Stimulated activated CD4-positive, alpha-beta T cell treated with anti-CD3 and anti-CD28 coated beads, Interleukin-2, amount 100 ng/mL, for 24 hours (primary cell): ENCODE results near the gene LSG1.
A peak's percentile ranks its signal among the peaks of the same experiment; 100 is the strongest.

ENCODE experiments used
- DNase-seq, 2 donors: peaks; one replicate each; pipeline ENCODE4 v3.0.0-alpha.2; 2020

Gene LSG1

DNA sequence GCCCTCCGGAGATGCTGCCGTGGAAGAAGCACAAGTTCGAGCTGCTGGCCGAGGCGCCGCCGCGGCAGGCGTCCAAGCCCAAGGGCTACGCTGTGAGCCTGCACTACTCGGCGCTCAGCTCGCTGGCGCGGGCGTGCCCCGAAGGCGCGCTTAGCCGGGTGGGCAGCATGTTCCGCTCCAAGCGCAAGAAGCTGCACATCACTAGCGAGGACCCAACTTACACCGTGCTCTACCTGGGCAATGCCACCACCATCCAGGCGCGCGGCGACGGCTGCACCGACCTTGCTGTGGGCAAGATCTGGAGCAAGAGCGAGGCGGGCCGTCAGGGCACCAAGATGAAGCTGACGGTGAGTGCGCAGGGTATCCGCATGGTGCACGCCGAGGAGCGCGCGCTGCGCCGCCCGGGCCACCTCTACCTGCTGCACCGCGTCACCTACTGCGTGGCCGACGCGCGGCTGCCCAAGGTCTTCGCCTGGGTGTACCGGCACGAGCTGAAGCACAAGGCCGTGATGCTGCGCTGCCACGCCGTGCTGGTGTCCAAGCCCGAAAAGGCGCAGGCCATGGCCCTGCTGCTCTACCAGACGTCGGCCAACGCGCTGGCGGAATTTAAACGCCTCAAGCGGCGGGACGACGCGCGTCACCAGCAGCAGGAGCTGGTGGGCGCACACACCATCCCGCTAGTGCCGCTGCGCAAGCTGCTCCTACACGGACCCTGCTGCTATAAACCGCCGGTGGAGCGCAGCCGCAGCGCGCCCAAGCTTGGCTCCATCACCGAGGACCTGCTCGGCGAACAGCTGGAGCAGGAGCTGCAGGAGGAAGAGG, 15.0 kb upstream of the LSG1 start:
- DNase-seq: peak; percentile 33 to 40

DNA sequence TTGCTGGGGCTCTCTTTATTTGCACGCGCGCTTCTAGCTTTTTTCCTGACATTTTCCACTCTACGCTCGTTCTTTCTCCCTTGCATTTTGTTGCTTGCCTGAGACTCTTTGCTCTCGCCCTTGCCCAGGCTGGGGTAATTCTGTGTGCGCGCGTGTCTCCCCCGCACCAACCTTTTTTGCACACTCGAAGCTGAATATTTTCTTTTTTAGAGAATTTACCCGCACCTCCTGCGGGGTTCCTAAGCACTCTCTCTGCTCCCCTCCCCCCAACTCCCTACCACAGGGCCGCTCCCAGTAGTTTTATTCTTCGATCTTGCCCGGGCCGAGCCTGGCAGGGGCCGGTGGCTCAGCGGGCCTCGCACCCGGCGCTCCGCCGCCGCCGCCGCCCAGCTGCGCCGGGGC, 14.4 kb upstream of the LSG1 start:
- no peak for DNase-seq

DNA sequence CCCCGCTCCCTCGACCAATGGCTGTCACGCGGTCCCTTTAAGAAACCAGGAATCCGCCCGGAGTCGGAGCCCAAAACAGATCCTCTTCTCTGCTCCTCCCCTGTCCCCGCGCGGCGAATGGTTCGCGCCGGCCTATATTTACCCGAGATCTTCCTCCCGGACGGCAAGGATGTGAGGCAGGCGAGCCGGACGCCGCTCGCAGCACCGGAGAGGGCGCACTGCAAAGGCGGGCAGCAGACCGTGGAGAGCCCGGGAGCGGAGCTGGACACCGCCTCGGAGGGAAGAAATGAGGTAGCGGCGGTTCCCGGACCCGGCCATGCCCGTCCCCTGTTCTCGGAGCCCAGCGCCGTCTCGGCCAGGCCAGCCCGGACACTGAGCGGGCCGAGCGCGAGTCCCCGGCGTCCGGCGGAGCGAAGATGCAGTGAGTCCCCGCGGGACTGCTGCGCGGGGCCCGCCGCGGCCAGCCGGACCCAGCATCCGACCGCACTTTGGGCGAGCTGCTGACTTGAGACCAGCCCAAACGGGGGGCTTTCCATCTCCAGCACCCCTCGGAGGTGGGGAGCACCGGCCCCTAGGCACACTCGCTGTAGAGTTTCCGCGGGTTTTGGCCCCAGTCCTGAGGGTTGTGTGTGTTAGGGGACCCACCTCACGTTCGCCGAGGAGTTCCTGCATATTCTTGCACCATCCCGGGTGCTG, 13.9 kb upstream of the LSG1 start, which contains the start of gene FAM43A:
FAM43A (plus strand) TSS at position 166 of the 696 bp plus-strand sequence. CDS start 944 bp downstream, outside the sequence.
- DNase-seq: peak; percentile 81 to 86

DNA sequence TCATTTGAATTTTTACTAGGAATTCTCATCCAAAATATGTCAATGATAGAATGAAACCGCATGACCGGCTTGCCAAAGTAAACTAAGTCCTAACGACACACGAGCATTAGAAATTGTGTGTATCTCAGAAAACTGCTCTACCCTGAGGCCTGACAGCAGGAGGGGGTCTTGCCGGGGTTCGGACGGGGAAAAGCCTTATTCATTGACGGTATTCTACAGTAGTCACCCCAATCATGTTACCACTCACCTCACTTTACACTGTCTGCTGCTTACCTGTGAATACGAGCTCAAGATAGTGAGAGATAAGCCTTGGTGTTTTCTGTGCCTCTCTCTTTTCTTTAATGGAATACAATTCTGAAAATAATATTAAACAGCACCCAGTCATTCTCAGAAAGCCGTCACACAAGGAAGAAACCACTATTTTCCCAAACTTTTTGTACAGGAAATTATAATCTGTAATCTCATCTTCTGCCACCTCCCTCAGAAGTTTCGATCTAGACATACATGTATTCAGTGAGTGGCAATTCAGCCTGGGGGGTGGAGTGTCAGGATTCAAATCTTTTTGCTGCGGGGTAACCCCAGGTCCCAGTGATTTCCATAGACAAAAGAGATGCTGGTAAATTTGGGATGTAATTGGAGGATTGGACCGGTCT, 13.2 kb upstream of the LSG1 start:
- DNase-seq: no peak

DNA sequence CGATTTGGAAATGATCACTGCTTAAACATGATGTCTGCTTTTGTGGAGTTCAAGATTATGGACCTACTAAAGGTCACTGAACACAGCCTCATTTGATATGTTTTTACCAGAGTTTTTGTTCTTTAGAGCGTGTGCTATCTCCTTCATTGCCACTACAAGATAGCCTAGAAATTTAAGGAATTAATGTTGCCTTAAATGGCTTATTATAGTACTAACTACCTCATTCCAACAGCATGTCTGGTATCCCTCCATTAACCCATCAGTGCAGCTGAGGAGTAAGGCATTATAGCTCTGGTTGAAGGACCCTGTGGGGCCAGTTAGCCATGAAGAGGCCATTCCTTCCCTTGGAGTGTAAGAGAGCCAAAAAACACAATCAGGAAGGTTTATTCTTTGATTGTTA, 11.4 kb upstream of the LSG1 start:
- no peak for DNase-seq

DNA sequence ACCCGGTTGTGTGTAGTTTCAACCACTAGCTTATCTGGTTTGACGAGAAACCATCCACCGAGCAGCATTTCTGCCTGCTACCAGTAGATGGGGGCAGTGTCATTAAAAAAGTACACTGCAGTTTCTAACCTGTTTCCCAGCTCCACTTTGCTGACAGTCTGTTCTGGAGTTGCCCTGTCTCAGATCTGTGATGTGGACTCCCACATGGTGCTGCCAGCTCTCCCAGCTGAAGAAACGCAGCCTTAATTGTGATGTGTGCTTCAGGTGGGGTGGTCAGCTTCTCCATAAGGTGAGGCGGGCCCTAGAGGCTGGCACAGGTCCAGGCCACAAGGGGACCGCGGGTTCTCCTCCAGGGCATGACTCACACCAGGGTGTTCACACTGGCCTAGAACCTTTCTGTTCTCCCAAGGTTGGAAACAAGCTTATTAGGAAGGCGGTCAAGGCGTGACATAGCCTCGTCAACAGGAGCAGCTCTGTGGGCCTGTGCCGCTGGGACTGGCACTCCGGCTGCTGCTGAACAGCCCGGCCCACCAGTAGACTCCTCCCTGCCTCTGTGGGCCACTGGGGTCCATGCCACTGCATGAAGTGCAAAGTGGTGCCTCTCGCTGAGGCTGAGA, 10.8 kb upstream of the LSG1 start:
- DNase-seq: peak; percentile 70 to 72

DNA sequence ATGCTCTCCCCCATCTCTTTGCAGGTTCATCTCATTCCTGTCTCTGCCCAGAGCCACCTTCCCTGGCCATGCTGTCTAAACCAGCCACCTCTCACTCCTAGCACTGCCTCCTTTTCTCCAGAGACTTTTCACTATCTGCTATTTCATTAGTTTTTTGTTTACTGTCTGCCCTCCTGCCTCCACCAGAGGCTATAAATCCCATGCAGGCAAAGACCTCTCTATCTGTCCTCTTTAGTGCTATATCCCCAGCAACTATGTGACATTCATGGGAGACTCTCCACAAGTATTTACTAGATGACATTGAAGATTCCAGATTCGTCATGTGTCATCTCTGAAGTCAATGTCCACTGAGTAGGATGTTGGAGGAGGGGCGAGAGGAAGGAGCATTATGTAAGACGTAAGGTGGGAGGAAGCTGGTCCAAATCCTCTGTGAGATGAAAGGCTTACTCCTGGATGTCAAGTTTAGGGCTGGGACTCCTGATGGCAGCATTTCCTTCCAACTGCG, 10.2 kb upstream of the LSG1 start:
- DNase-seq: no peak

DNA sequence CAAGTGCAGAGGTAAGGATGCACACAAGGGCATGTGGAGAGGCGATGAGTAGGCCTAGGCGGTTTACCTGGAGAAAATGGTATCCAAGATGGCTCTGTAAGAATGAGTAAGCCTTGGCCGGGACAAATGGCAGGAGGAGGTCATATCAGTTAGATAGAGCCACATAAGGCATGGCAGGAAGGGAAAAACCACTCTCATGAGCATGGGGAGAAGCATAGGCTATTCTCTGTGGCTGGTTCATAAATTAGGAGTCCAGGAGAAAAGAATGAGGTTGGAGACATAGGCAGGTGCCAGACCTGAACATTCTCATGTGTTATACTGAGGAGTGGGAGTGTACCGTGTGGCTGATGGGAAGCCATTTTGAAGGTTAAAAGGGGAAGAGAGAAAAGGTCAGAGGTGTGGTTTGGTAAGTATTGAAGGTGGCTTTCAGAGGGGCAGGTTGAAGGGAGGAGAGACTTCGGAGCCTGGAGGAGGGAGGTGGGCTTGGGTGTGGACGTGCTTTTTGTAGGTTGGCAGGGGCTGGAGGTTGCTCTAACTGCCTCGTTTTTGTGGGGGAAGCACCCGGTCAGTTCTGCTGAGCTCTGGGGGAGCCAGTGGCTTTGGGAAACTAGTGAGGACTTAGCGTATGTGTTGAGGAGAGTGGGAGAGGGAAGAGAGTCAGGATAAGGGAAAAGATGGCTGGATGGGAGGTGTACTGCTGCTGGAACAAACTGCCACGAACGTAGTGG, 9.1 kb upstream of the LSG1 start:
- no peak for DNase-seq

DNA sequence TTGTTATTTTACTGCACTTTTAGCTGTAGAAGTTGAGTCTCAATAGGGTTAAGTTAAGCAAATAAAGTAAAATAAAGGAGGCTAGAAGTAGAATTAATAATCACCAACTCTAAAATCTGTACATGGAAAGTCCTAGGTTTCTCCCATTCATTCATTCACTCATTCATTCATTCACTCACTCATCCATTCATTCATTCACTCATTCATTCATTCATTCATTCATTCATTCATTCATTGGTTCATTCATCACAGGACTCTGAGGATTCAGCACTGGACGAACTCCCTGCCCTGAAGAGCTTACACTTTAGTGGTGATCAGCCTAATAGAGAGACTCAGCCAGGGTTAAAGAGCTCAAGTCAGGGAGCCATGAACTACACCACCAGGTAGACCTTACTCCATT, 4.5 kb upstream of the LSG1 start:
- no peak for DNase-seq

DNA sequence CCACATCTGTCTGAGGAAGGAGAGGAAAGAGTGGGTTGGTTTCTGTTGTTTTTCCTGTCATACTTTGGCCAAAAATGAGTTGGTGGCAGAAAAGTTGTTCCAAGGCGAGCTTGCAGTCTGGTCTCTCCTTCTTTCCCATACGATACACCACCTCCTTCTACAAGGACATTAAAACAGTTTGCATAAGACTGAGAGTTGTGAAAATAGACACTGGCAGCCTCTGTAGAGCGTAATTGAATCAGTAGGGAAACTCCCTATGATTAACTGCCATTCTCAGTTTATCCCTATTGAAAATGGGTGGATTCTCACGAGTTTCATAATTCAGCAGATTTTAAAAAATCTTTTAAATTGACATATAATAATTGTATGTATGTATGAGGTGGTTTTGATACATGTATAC, 3.7 kb upstream of the LSG1 start:
- no peak for DNase-seq

DNA sequence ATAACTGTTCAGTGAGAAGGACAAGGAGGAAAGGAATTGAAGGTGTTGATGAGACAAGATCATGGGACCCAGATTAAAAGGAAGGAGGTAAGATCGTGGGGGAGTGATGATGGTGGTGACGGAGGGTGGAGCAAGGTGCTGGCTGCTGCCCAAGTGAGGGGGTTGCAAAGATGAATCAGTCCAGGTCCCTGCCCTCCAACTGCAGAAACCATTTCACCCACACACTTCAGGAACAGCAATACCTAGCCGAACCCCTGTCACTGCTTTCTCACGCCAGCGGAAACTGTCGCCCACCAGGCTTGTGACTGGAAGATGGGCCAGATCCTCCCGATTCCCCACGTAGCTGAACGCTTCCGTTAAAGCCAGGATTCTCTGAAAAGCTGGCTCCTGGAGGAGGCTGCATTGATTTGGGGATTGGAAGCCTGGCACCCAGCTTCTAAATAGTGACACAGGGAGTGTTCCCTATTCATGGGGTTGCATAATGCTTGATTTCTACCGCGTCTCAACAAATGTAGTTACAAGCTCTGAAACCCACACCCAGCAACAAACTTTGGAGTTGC, 3.2 kb upstream of the LSG1 start:
- DNase-seq: peak; percentile 78 to 81

DNA sequence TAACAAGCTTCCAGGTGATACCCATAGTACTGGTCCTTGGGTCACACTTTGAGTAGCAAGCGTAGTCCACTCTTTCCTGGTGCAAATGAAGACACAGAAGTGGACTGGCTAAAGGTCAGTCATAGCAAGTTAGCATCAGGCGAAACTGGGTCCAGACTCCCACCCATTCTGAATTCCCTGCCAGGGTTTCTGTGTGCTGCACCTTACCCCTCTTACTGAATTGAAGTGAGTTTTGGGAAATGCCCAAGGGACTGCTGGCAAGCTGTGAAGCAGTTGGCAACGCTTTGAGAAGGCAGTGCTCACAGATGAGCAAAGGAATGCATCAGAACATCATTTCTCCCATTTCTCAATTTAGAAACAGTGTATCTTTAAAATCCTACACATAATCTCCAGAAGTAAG, 1.8 kb upstream of the LSG1 start:
- DNase-seq: no peak

DNA sequence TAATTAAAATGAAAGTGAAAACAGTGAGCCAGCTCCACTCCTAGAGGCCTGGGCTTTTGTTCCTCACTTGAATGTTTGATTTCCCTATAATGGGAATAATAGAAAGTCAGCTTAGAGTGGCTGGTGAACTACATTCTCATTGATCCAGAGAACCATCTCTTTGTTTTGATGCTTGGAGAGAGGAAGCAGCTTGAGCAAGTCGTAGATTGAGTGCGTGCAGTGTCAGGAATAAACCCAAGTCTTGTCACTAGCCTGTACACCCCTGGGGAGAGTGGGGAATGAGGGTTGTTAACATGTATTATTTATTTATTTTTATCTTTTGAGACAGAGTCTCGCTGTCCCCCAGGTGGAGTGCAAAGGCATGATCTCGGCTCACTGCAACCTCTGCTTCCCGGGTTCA, 885 bp upstream of the LSG1 start:
- no peak for DNase-seq

DNA sequence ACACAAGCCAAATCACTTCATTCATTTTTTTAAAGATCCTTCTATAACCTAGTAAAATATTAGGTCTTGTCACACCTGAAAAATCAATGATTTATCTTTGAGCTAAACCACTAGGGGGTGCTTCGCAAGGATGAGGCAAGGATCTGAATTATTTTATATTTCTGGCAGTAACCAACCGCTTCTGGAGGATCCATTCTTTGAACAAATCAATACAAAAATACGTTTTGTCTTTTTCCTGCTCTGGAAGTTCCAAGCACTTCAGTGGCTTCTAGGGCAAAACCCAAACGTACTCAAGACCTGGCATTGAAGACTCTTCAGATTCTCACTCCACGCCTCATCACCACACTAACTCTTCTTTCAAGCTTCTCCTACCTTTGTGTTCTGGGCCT, 486 bp downstream of the LSG1 start:
- no peak for DNase-seq

DNA sequence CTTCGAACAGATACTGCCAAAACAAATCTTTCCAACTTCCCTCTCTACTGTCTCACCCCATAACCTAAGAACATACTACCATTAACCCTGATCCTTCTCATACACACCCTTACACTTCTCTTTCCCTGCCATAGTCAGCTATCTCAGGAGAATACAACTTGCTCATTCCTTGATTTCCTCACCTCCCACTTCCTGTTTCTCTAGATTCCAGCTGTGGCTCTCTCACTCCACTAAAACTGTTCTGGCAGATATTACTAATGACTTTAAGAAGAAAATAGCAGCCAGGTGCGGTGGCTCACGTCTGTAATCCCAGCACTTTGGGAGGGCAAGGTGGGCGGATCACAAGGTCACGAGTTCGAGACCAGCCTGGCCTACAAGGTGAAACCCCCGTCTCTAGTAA, 4.6 kb downstream of the LSG1 start:
- DNase-seq: no peak

DNA sequence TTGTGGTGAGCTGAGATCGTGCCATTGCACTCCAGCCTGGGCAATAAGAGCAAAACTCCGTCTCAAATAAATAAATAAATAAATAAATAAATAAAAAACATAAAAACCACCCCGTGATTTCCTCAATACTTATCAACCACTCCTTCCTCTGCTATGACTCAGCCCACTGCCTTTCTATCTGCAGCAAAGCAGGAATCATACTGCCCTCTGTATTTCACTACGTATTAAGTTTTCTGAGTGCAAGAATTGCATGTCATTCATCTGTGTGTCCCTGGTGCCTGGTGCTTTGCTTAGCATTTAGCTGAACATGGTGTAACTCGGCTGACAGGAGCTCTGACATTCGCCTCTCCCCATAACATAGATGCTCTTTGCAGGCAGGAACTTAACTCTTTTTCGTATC, 7.1 kb downstream of the LSG1 start:
- DNase-seq: no peak

DNA sequence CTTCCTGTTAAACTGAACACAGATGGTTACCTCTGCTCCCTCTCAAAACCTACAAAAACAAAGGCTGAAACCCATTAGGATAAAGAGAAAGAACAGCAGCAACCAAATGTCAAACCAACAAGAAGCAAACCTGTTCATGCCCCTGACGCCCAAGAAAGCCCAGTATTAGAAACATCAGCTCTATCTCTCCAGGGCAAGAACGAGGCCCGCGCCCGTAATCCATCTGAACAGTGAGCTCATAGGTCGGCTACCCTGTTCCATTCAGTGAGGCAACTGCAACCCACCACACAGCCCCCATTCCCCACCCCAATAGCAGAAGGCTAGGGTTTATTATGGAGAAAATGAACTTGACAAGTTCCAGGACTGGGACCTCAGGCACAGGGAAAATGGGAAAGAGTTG, 10.0 kb downstream of the LSG1 start:
- DNase-seq: no peak

DNA sequence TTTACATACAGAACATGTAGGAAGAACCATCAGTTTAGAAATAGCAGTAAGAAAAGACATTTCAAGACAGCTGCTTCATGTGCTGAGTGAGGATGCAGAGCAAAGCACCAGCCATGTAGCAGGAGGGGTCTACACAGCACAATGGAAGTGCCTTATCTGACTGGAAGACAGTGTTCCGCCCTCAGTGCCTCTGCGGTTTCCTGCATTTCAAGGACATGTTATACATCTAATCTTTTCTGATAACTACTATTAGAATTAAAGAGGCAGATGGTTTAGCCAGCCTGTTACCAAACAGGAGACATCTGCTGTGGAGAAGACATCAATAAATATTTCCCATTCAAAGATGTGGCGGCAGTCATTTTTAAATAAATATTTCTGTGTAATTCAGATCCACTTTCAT, 10.6 kb downstream of the LSG1 start:
- no peak for DNase-seq

DNA sequence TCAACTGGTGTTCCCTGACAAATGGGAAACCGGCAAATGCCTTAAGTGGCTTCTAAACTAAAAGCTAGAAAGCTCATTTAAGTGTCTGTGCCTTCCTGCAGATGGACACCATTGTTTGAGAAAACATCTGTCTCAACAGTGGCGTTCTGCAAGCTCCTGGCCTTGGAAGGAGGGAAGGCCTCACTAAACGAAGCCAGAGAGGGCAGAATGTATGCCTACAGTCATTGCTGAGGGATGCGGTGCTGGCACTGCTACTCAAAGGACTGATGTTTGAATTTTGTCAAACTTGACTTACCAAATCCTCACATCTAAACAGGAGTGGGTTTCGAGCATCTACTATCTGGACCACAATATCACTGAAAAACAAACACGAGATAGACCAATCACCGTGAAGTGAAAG, 12.2 kb downstream of the LSG1 start:
- no peak for DNase-seq

DNA sequence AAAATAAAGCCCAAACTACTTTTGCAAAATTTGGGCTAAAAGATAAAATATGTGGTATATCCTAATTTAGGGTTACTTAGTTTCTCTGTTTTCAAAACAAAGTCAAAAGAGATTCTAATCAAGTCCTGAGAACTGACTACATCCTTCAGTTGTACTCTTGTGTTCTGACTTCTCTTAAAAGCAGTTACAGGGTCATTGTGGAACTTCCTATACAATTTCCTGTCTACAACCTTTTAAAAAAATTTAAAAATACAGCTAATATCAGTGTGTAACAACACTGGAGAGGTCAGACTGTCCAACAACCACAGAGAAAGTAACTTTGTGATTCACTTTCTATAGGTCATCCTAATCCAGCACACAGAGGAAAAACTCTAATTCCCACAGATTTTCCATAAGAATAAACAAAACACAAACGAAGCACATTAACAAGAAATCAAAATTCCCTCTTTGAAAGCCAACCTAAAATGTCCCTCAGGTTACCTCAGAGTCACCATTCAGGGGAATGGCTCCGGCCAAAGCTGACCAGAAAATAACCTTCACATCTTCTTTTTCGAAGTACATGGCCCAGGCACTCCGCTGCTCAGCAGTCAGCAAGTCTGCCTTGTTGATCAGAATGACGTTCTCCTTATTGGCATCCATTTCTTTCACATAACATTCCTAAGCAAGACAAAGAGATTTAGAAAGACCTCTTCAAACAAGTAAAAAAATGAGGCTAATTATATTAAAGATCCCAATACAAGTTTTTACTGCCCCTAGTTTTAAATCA, 13.3 kb downstream of the LSG1 start:
- DNase-seq: no peak

DNA sequence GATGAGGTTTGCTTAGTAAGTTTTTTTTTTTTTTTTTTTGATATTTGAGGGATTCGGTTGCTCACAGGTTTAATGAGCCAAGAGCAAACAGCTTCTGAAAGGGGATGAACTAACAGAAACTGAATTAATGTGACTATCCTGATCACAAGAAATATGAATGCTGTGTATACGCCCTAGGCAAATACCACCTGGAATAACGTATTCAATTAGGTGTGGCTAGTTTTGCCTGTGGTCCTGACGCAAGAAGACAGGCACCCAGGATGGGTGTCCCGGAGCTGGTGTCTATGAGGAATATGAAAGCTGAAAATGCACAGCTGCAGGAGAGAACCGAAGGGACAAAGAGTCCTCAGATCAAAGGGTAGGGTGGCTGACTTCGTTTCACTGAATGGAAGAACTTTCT, 14.6 kb downstream of the LSG1 start:
- DNase-seq: no peak

DNA sequence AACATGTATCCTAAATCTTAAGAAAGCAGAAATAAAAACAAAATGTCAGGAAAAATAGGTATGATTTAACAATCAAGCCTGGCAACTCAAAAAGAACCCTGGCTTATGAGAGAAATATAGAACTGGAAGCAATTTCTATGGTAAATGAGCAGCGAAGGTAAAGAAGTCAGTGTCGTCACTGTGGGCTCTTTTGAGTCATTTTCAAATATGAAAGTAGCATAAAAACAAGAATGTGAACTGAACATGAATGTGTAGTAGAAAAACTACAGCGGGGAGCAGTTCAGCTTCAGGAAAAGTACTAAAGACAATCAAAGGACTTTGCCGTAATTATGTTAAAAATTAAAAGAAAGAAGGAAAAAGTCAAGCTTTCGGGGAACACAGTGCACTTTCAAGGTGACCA, 17.5 kb downstream of the LSG1 start:
- DNase-seq: no peak
